ENCODE results near the gene RGMA. TPM values are rescaled to one million over a fixed set of nuclear protein-coding genes. Genes with fewer than 3 reads are reported as not detected.

Gene RGMA
- total and polyA plus RNA-seq, 10 of the 15 experiments (the other 5 are each of a cell fraction or from before 2014, with no cell fraction given), result not detected

- WGBS (ENCODE audit: insufficient coverage, insufficient replicate concordance, low lambda C conversion rate, missing lambda C conversion rate), result 41% methylated on average over 42 of the region's 46 CpGs
- ChIA-PET SMC1A (ENCODE audit: uncharacterized antibody, unreplicated experiment) (interaction anchor here (0.6 kb wide), 1 partner anchor 32 kb away, joined by 3 read pairs; no protein-coding TSS in a partner anchor), CTCF (no interaction called here), RAD21 (ENCODE audit: unreplicated experiment) (no interaction called here), POLR2A (no interaction called here)
- in situ Hi-C loops (cut with MboI), result no loop called here
- Histone ChIP-seq H3K9ac (ENCODE audit: control insufficient read depth, insufficient read depth, low read length) (no peak overlapping the region), H3K36me3 (ENCODE audit: control insufficient read depth in 2 of 2, insufficient read depth in 2 of 2, low read length in 1 of 2) (no peaks in the 10 kb centered on the region), H3K4me3 (no peak overlapping the region), H4K20me1 (ENCODE audit: control insufficient read depth, insufficient read depth) (no peaks in the 10 kb centered on the region), H3K27me3 (replicated peaks in 1 of 2; ENCODE audit: control insufficient read depth in 2 of 2, insufficient read depth in 2 of 2, low read length in 1 of 2) (peaks cover 0 to 5% of the 10 kb centered on the region in 2 experiments; a peak in 2 of 4 replicates), H2AFZ (ENCODE audit: control insufficient read depth, low read depth, low read length) (no peak overlapping the region), H3K9me3 (replicated peaks; ENCODE audit: control insufficient read depth, insufficient read depth, low read length) (no peaks in the 10 kb centered on the region), H3K27ac (ENCODE audit: control insufficient read depth, insufficient read depth) (no peak overlapping the region), H3K4me1 (ENCODE audit: control insufficient read depth, insufficient read depth, low read length) (no peaks in the 10 kb centered on the region), H3K79me2 (ENCODE audit: control insufficient read depth, insufficient read depth, low read length) (no peaks in the 10 kb centered on the region), H3K4me2 (ENCODE audit: control insufficient read depth, insufficient read depth) (no peak overlapping the region)
- intact Hi-C loops (cut with micrococcal nuclease; ENCODE audit: unreplicated experiment), result no loop called here
- DNase-seq (ENCODE audit: low read depth, low spot score) (no peak), FAIRE-seq (no peak), ATAC-seq (no peak)
- BruUV-seq (replicated peaks), result no TSS peak
- TF ChIP-seq NFYB (IDR thresholded peaks at IDR 0.05; ENCODE audit: insufficient read depth, low read depth, low read length) (no peak), SUZ12 (IDR thresholded peaks at IDR 0.05; ENCODE audit: unreplicated experiment) (no peak), PML (IDR thresholded peaks at IDR 0.05; ENCODE audit: low read length) (no peak), POLR2A (IDR thresholded peaks at IDR 0.05; ENCODE audit: low read depth, low read length) (no peak), EED (IDR thresholded peaks at IDR 0.05; ENCODE audit: low read depth) (no peak), RAD51 (IDR thresholded peaks at IDR 0.05) (no peak), FOXK2 (IDR thresholded peaks at IDR 0.05) (no peak), HDAC6 (IDR thresholded peaks at IDR 0.05; ENCODE audit: unreplicated experiment) (no peak), EGR1 (IDR thresholded peaks at IDR 0.05; ENCODE audit: borderline replicate concordance in 1 of 2, low read depth in 2 of 2, low read length in 2 of 2) (no peak), TBL1XR1 (IDR thresholded peaks at IDR 0.05; ENCODE audit: low read depth, low read length) (no peak), TAF1 (IDR thresholded peaks at IDR 0.05; ENCODE audit: borderline replicate concordance, low read depth, low read length) (no peak), GABPA (IDR thresholded peaks at IDR 0.05; ENCODE audit: low read depth) (no peak), ZZZ3 (IDR thresholded peaks at IDR 0.05; ENCODE audit: control insufficient read depth, insufficient read length, low read depth) (no peak), RAD21 (IDR thresholded peaks at IDR 0.05; ENCODE audit: insufficient read depth, low read depth, low read length) (no peak), PRDM15 (CRISPR knock-in tag; IDR thresholded peaks at IDR 0.05) (no peak), IRF3 (IDR thresholded peaks at IDR 0.05) (no peak), HSF1 (IDR thresholded peaks at IDR 0.05; ENCODE audit: low read depth, low read length) (no peak), USF2 (IDR thresholded peaks at IDR 0.05; ENCODE audit: borderline replicate concordance, low read depth, low read length) (no peak)
These were observed 20.5 kb upstream of the RGMA start for GRCh38 chr15:93109336-93110102.

All from GM12878 (cell line).